ENCODE results near the gene HS3ST4. TPM values are rescaled to one million over a fixed set of nuclear protein-coding genes. Genes with fewer than 3 reads are reported as not detected.
A peak's percentile ranks its signal among the peaks of the same experiment; 100 is the strongest.

The HS3ST4 gene
- total and polyA plus RNA-seq, 2 donors from 2014 or later = not detected

DNA sequence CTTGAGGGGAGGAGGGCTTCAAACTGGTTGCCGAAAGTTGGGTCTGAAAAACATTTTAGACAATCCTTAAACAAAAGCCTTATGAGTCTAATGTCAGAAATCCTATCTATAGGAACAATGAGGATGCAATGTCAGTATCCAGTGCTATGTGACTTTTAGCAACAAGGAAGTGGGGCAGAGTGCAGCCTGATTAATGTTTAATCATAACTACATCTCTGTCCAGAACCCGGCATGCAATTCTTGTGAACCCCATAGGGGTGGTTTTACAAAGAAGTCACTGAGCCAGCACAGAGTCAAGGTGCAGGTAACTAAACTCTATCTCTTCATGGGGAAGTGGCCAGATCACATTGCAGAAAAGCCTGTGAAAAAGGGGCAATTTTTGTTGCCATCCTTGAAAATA is 267.5 kb downstream of the HS3ST4 start:
- DNase-seq (peak in 2 of 5 donors; percentile 21 to 27), FAIRE-seq (no peak)
- H3K27me3 ChIP-seq (ENCODE audit: control insufficient read depth, insufficient read depth, low read length) = no peaks in the 10 kb centered on the region
- TF ChIP-seq CTCF (IDR thresholded peaks at IDR 0.05; ENCODE audit: borderline replicate concordance, extremely low read depth, insufficient read depth) = no peak
- no peaks in the 10 kb centered on the region for H3K4me1 ChIP-seq (ENCODE audit: control insufficient read depth in 2 of 3, insufficient read depth in 2 of 3, low read depth in 1 of 3, low read length in 3 of 3)
- no peak overlapping the region for H3K9ac ChIP-seq (ENCODE audit: low read length in 3 of 3)
- H3K27ac ChIP-seq (ENCODE audit: low read depth in 2 of 2, low read length in 2 of 2) = no peak overlapping the region
- intact Hi-C loops (cut with DNase I) = no loop called here
- no peaks in the 10 kb centered on the region for H3K36me3 ChIP-seq (ENCODE audit: control insufficient read depth in 2 of 3, insufficient read depth in 3 of 3, low read length in 3 of 3)
- H3K4me3 ChIP-seq (ENCODE audit: low read length in 3 of 3) = no peak overlapping the region
- H3K9me3 ChIP-seq (ENCODE audit: control insufficient read depth in 2 of 3, insufficient read depth in 1 of 3, low read length in 3 of 3) = no peaks in the 10 kb centered on the region

- Histone ChIP-seq H3K4me1 (ENCODE audit: control insufficient read depth in 2 of 3, insufficient read depth in 2 of 3, low read depth in 1 of 3, low read length in 3 of 3) (no peaks in the 10 kb centered on the region), H3K9ac (ENCODE audit: low read length in 3 of 3) (no peak overlapping the region), H3K36me3 (ENCODE audit: control insufficient read depth in 2 of 3, insufficient read depth in 3 of 3, low read length in 3 of 3) (no peaks in the 10 kb centered on the region), H3K9me3 (ENCODE audit: control insufficient read depth in 2 of 3, insufficient read depth in 1 of 3, low read length in 3 of 3) (no peaks in the 10 kb centered on the region), H3K27ac (ENCODE audit: low read depth in 2 of 2, low read length in 2 of 2) (no peak overlapping the region), H3K27me3 (ENCODE audit: control insufficient read depth, insufficient read depth, low read length) (no peaks in the 10 kb centered on the region), H3K4me3 (ENCODE audit: low read length in 3 of 3) (no peak overlapping the region)
- no peak for TF ChIP-seq CTCF (IDR thresholded peaks at IDR 0.05; ENCODE audit: borderline replicate concordance, extremely low read depth, insufficient read depth)
- intact Hi-C loops (cut with DNase I) = no loop called here
- DNase-seq (no peak), FAIRE-seq (no peak)
These were observed 274.7 kb downstream of the HS3ST4 start for GRCh38 chr16:25966172-25967097.

DNA sequence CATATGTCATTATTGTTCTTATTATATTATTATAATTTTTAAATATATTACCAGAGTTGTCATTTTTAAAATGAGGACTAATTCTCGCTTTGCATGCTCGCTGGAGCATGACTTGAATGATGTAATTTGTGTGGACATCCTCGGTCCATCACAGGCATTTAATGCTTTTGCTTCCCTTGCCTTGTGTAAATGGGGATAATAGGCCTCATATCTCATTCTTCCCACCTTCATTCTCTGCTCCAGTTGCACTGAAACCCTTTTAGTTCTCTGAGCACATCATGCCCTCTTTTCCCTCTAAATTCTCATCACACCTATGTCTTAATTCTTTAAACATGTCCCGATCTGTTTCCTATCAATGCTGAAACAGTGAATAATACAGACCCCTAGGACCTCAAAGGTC is 285.4 kb downstream of the HS3ST4 start:
- intact Hi-C loops (cut with DNase I) = no loop called here
- Histone ChIP-seq H3K27me3 (ENCODE audit: control insufficient read depth, insufficient read depth, low read length) (no peaks in the 10 kb centered on the region), H3K9ac (ENCODE audit: low read length in 3 of 3) (no peak overlapping the region), H3K36me3 (ENCODE audit: control insufficient read depth in 2 of 3, insufficient read depth in 3 of 3, low read length in 3 of 3) (no peaks in the 10 kb centered on the region), H3K27ac (ENCODE audit: low read depth in 2 of 2, low read length in 2 of 2) (no peak overlapping the region), H3K4me3 (ENCODE audit: low read length in 3 of 3) (no peak overlapping the region), H3K4me1 (ENCODE audit: control insufficient read depth in 2 of 3, insufficient read depth in 2 of 3, low read depth in 1 of 3, low read length in 3 of 3) (no peaks in the 10 kb centered on the region), H3K9me3 (ENCODE audit: control insufficient read depth in 2 of 3, insufficient read depth in 1 of 3, low read length in 3 of 3) (no peaks in the 10 kb centered on the region)
- no peak for TF ChIP-seq CTCF (IDR thresholded peaks at IDR 0.05; ENCODE audit: borderline replicate concordance, extremely low read depth, insufficient read depth)
- no peak for DNase-seq
- FAIRE-seq = no peak
